Transverse colon (tissue), 4 donors: Measurements from ENCODE around the gene FMNL2.

ENCODE experiments used
- CTCF ChIP-seq, 5 experiments: fragments of 200-600 bp in 3 of 5; fragments of 450-650 bp in 2 of 5; sonication (generic) in 3 of 5; IDR thresholded peaks; 1 replicate in 2 of 5; 2 replicates in 3 of 5; pipeline ENCODE4 v1.5.1; 2016 to 2017; ENCODE audit warnings: antibody characterized with exemption in 5 of 5, inconsistent platforms in 3 of 5, mild to moderate bottlenecking in 2 of 5, moderate library complexity in 1 of 5
- EP300 ChIP-seq: sonication (generic); formaldehyde crosslinking; IDR thresholded peaks from one replicate; pipeline ENCODE4 v1.6.1; 2017; ENCODE audit warnings: antibody characterized with exemption, low read depth
- POLR2A ChIP-seq: fragments of 450-650 bp; IDR thresholded peaks from one replicate; pipeline ENCODE4 v1.6.1; 2016; ENCODE audit warnings: antibody characterized with exemption, mild to moderate bottlenecking, moderate library complexity
- POLR2AphosphoS5 ChIP-seq, 3 donors: sonication (generic); formaldehyde crosslinking; IDR thresholded peaks; one replicate each; pipeline ENCODE4 v1.6.1; 2016; ENCODE audit warnings: antibody characterized with exemption in 3 of 3

GRCh38 chr2:152410165-152410597, 75.2 kb downstream of the FMNL2 start:
- no peak for TF ChIP-seq CTCF (IDR thresholded peaks at IDR 0.05)
- no peak for TF ChIP-seq POLR2A
- TF ChIP-seq POLR2AphosphoS5 (IDR thresholded peaks at IDR 0.05) = no peak
- no peak for TF ChIP-seq EP300
